ENCODE measurements around the gene RNU5B-1.
A peak's percentile ranks its signal among the peaks of the same experiment; 100 is the strongest.

The RNU5B-1 gene

DNA sequence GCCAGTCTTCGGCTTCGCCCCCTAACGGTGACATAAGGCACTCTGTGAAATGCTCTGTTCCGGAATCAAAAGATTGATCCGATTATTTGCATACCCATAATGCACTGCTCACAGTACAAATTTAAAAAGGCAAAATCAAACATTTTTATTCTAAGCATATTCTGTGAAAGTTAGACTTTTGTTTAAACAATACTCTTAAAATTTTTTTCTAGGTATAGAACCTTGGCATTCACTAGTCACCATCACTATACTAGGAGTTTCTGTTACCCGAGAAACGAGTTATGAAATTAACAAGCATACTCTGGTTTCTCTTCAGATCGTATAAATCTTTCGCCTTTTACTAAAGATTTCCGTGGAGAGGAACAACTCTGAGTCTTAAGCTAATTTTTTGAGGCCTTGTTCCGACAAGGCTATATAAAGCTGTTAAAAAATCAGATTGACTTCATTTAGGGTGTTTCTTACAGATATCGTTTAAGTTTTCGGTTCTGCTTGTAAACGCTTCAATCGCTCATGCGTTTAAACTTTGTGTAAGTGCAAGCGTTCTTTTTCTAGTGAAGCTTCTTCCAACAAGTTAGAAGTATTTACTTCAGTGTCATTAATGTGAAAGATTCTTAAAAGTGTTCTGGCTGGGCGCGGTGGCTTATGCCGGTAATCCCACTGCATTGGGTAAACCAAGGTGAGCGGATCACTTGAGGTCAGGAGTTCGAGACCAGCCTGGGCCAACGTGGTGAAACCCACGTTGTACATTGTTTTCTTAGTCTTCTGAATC is at the start of gene RNU5B-1:
RNU5B-1 (plus strand) TSS at position 297 of the 769 bp plus-strand sequence.
- DNase-seq (ENCODE audit: low spot score) = peak; percentile 84

DNA sequence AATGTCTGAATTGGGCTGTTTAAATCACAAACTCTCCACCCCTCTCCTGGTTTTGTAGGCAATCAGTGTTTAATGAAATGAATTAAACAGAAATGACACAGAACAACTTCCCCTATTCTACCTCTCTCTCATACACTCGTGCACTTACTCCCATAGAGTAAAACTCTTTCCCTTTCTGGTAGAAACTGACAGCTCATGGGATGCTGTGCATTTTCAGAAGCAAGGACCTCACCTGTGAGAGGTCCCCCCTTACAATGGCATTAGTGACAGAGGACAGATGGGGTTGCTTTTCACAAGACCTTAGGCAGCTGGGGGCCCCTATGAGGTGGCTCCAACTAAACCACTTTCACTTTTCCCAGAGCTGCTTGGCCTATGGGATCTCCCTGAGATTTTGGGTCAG is 49.7 kb upstream of the RNU5B-1 start:
- no peak for DNase-seq (ENCODE audit: low spot score)

DNA sequence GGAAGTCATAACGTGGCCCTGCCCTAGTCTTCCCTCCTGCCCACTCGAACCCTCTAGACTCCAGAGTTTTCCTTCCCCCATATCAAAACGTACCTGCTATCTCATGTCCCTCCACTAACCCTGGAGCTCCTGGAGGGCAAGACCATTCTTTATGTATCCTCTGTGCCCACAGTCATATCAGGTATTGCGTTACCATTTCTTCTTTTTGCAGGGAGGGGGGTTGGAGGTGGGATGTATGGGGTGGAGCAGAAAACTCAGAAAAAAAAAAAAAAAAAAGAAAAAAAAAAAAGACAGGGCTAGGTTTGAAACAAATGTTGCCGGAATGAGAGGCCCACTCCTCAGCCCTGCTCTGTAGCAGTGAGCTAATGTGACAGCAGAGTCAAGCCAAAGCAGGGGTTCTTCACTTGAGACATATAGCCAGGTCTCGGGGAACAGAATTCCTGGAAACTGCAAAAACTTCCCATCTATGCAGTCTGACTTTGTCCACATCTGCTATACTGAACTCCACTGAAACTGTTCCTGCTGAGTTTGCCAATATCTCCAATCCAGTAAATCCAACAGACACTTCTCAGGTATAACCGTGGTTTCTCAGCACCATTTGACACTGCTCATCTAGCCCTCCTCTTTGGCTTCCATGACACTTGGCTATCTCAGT is 48.9 kb upstream of the RNU5B-1 start:
- DNase-seq (ENCODE audit: low spot score) = no peak

DNA sequence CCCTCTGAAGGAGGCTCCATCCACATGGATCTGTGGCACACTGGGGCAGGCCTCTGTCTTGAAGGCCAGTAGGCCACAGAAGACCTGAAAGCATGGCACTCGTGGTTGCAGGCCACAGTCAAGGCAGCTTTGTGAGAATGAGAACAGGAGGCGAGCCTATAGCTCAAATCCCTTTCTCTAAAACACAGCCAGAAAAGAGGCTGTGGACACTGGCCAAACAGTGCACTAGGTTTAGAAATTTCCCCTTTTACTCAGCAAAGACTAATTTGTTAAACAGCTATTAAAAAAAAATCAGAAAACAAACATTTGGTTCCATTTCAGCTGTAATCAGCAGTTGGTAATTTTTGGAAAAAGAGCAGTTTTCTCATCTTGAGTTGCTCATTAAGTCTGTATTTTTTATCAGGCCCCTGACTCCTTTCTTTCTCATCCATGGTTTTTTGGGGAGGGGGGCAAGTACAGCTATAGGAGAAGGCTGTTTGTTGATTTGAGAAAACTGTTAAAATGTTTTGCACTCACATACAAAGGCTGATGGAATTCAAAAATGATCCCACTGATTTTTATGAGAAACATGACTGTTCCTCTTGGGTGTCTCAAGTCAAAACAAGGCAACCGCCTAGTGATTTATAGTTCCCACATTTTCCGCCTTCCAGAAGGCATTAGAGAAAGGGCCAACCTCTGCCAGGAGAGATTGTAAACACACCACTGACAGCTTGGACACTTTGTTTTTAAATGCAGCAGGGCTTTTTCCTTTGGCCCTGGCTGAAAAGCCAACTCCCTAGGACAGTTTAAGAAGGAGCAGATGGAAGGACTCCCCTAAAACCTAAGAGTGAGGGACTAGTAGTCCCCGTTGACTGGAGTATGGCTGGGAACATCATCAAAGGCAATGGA is 45.9 kb upstream of the RNU5B-1 start:
- DNase-seq (ENCODE audit: low spot score) = no peak

DNA sequence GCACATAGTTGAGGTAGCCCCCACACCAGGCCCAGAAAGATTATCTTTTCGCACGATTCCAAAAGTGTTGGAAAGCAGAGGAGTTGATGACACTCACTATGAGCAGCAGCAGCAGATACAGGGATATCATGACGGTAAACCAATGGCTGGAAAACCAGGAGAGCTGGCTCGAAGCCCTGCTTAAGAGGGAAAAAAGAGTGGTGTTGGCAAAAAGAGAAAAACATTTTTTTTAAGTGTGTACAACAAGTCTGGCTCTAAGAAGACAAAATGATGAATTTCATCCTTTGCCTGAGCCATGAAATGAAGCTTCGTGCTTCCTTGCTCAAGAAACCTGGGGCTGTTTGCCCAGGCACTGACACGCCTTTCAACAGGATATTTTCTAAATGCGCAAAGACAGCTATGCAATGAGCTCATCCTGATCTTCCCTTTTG is 45.1 kb upstream of the RNU5B-1 start:
- DNase-seq (ENCODE audit: low spot score) = no peak

DNA sequence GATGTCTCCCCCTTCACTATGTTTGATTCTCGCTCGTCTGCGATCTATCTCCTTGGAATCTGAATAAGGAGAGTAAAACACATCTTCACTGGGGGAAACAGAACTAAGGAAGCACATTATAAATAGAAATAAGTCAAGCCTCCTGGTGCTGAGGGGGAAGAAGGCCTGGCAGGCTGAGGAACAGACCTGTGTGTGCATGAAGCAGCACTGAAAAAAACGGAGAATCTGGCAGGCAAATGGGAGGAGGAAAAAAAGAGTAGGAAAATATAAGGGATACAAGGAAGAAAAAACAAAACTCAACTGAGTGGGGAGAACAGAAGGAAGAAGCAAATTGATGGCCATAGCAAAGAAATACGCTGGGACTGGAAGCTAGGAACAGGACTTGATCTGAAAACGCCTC is 43.5 kb upstream of the RNU5B-1 start:
- DNase-seq (ENCODE audit: low spot score) = no peak

DNA sequence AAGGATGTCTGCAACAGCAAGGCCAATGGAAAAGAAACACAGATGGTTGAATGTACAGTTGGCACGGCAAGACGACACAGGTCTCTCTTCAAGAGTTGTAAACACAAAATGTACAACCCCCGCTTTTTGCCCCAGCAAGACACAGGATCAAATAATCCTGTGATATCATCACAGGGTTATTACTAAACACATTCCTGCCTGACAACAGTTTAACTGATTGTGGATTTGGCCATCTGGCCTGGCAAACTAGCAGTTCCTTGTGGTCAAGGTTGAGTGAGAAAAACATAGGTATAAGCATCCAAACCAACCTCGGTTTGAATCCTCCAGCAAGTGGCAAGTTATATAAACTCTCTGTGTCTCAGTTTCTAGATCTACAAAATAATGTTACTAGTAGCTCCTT is 41.2 kb upstream of the RNU5B-1 start:
- DNase-seq (ENCODE audit: low spot score) = peak; percentile 21

DNA sequence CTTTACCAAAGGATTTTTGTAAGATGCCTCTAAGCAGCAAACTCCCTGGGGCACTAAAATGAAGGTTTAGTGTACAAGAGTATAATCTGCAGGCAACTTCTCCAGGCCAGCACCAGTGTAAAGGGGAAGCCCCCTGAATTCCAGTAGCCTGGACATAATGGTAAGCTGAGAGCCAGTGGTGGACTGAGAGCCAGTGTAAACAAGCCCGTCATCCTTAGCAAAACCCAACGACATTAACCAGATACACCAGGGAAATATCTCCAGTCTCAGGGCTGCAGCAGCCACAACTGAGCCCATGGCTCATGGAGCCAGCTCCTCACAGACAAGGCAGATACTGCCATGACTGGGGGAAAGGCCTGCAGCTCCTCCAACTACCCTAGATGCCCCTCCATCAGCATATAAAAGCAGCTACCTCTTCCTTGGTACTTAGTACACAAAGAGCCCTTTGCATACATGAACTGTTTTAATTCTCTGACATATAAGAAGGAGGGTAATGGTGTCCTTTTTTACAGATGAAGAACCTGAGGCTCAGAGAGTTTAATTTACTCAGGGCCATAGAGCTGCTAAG is 39.5 kb upstream of the RNU5B-1 start:
- DNase-seq (ENCODE audit: low spot score) = no peak

DNA sequence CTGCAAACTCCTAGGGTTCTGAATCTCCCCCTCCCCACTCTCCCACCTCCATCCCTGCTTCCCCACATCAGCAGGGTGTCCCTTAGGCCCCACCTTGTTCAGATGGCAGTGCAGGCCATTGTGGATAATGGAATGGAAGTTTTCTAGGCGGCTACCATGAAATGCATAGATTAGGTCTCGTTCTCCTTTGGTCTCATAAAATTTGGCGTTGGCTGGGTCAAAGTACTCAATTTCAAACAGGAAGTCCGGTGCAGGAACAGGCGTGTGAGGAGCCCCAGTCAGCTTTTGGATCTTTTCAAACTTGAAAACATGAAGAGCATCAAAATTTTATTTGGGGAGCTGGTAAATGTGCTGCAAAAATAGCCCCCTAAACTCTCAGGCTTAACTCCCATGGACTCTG is 38.0 kb upstream of the RNU5B-1 start:
- DNase-seq (ENCODE audit: low spot score) = no peak

DNA sequence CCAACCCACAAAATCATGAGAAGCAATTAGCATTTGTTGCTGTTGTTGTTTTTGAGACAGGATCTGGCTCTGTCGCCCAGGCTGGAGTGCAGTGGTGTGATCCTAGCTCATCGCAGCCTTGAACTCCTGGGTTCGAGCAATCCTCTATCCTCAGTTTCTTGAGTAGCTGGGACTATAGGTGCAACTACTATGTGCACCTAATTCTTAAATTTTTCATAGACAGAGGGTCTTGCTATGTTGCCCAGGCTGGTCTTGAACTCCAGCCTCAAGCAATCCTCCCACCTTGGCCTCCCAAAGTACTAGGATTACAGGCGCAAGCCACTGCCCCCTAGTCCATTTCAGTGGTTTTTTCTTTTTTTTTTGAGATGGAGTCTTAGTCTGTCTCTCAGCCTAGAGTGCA is 36.1 kb upstream of the RNU5B-1 start:
- DNase-seq (ENCODE audit: low spot score) = no peak

DNA sequence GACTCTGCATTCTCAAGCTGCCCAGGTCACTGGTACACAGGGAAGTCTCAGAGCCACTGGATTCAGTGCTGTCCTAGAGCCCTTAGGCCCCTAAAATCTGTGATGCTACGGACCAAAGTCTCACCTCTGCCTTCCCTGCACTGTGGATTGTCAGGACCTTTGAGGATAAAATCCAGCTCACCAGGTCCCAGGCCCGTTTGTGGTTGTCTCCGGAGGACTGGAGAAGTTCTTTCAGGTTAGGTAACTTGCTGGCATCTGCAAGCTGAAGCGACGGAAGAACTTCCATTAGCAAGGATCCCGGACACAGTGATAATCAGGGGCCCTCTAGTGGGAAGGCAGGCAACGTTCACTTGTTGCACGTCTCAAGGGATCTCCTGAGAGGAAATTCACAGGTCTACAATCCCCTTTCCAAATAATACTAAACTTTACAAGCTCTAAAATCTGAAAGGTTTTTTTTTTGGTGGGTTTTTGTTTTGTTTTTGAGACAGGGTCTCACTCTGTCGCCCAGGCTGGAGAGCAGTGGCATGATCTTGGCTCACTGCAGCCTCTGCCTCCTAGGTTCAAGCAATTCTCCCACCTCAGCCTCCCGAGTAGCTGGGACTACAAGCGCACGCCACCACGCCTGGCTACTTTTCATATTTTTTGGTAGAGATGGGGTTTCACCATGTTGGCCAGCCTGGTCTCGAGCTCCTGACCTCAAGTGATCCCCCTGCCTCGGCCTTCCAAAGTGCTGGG is 33.5 kb upstream of the RNU5B-1 start:
- peak; percentile 74 for DNase-seq (ENCODE audit: low spot score)

DNA sequence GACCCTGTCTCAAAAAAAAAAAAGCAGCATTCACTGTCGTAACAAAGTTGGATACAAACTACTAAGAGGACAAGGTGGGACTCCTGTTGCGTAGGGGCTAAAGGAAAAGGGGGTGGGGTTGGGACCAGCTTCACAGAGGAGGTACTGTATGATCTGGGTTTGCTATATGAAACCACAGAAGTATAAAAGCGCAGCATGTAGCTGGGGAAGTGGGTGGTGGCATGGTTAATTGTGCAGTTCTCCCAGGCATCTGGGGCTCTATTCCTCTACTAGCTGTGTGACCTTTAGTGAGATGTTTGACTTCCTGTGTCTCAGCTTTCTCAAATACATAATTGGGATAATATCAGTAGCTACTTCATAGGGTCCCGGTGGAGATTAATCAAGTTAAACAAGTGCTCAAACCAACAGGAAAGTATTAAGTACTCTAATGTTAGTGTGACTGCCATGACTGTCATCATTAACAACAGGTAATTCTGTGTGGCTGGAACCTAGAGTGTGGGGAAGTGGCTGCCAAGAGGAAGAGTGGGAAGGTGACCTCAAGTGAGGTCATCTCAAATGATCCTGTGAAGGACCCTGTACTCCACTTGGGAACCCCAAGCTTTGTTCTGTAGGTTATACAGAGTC is 29.3 kb upstream of the RNU5B-1 start:
- no peak for DNase-seq (ENCODE audit: low spot score)

DNA sequence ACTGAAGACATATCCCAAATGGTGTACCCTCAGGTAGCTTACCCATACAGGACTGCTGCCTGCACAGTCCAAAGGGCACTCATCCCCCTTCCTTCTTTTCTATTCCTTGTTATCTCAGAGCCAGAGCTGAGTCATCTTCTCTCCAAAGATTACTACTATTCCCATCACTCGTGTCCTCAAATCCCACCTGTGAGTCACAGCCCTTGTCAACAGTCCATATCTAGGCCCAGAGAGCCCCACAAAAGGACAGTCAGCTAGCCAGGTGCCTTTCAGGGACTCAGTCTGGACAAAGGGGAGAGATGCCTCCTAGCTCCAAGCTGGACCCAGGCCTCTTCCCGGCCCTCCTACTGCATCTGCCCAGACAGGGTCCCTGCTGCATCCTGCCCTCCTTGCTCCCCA is 28.8 kb upstream of the RNU5B-1 start:
- DNase-seq (ENCODE audit: low spot score) = peak; percentile 22

DNA sequence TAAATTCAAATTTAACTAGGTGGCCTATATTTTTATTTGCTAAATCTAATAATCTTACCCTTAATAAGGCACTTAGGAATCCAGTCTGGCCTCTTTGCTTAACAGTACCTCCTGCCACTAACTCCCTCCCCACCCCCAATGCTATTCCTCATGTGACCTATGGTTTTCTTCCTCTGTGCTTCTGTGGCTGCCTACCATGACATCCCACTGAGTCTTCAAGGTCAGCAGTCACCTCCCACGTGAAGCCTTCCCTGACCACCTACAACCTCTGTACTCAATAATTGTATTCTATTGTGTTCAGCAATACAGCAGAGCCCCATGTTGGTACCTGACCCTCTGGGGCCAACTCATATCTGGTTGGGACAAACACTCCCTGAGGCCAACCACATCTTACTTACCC is 27.5 kb upstream of the RNU5B-1 start:
- no peak for DNase-seq (ENCODE audit: low spot score)

DNA sequence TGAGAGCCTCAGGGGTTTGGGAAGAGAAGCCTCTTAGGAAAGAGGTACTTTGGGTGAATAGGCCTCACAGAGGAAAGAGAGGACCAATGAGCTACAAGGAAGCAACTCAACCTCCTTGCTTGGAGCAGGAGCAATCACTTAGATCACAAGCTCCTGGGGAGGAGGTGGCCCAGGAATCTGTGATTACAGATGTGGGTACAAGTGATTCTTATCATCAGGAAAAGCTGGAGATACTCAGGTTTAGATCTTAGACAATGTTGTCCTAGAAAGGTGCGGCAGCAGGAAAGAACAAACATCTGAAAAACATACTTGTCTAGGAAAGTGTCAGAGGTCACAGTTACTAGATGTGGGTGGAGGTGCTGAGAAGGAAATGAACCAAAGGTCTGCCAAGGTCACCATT is 26.0 kb upstream of the RNU5B-1 start:
- no peak for DNase-seq (ENCODE audit: low spot score)

DNA sequence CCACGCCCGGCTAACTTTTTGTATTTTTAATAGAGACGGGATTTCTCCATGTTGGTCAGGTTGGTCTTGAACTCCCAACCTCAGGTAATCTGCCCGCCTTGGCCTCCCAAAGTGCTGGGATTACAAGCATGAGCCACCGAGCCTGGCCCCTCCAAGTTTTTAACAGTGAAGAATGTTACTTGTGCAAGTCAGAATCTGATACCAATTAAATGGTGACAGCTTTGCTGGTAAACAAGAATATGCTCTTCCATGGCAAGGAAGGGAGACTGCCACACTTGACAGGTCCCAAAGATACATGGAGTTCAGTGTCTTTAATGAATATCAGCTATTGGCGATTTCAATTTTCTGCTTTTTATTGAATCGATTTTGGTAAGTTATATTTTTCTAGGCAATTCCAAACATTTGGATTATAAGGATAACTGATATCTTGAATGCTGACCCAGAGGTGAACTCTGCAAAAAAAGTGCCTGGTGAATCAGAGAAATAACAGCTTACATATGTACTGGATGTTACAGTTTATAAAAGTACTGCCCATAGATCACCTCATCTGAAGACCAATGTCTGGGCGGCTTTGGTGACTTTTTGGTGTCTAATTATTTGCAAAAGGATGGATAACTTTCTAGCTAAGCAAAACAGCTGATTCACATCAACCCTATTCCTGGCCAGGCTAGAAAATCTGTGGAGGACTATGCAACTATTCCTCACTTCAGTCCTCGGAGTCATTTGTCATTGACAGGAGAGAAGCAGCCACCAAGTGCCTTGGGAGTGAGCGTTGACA is 19.0 kb upstream of the RNU5B-1 start:
- DNase-seq (ENCODE audit: low spot score) = no peak

DNA sequence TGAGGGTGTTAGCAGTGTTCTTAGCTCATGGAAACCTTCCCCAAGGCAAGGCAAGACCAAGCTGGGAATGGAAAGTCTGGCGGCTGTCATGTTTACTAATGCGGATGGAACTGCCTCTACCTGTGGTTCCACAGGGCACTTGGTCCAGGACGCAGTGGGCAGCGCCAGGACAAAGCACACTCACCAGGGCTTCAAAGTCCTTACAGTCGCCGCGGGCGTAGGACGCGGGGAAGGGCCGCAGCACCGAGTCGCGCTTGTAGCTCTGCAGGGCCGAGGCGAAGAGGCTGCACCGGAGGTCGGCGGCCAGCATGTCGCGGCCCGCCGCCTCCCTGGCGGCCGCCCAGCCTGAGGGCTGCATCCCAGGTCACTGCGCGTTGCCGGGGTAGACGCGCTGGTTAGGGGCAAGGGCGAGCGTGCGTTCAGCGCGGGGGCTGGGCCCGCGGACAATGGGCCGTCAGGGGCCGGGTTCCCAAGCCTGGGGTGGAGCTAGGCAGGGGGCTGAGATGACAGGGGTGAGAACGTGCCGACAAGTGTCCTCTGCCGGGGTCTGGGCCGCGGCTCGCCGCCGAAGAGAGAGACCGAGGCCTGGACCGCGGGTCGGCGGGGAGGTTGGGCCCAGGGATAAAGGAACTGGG is 18.3 kb upstream of the RNU5B-1 start:
- DNase-seq (ENCODE audit: low spot score) = peak; percentile 37

DNA sequence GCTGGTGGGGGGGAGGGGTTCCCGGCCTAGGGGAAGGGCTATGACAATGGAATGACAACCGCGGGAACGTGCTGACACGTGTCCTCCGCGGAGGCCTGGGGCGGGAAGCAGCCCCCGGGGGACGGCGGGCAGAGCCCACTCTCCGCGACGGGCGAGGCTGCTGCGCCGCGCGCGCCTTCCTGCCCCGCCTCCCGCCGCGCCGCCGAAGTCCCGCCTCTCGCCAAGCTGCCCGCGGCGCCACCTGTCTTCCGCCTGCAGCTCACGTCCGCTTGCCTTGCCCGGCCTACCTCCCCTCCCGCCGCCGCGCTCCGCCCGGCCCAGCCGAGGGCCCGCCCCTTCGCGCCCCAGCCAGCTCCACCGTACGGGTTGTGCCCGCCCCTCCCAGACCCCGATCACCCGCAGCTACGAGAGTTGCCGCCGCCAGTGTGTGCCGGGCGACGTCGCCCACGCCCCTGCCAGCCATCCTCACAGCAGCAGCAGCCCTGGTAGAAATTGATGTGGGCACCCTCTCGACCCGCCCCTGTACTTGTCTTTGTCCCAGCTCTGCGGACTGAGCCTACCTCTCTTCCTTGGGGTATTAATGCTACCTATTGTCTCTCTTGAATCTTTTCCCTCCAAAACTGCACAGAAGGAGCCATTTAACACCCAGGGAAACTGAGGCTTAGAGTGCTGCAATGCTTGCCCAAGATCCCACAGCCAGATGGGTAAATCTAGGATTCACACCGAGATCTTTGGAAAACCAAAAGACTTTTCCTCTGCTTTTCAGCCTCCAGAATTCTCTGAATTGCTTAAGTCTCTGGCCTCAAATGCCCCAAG is 17.6 kb upstream of the RNU5B-1 start, which contains the start of gene PARP16:
PARP16 (minus strand) TSS at position 180 of the 816 bp plus-strand sequence. CDS start 457 bp downstream, outside the sequence.
- DNase-seq (ENCODE audit: low spot score) = peak; percentile 87

DNA sequence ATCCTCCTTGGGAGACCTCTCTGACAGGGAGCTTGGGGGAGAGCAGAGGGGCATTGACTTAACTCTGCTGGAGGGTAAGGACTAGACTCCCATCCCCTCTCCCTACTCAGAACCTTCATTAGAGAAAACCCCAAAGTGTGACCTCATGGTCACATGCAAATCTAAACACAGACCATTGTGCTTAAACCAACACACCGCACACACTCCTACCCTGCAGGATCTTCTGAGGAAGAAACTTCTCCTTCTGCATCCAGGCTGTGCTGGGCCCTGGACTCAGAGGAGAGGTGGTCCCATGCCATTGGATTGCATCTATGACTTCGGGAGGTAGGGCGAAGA is 17.0 kb upstream of the RNU5B-1 start:
- DNase-seq (ENCODE audit: low spot score) = no peak
